Stomach (tissue), 4 donors: Measurements from ENCODE around the gene CLDN25.

Source experiments
- CTCF ChIP-seq, 7 experiments: fragments of 450-650 bp in 4 of 7; fragments of 200-600 bp in 3 of 7; sonication (generic) in 3 of 7; IDR thresholded peaks; one replicate each; pipeline ENCODE4 v1.5.1; 2016 to 2019; ENCODE audit warnings: antibody characterized with exemption in 7 of 7, control low read depth in 2 of 7, mild to moderate bottlenecking in 1 of 7
- POLR2A ChIP-seq, 4 donors: fragments of 450-650 bp; IDR thresholded peaks; one replicate each; pipeline ENCODE4 v1.6.1; 2016; ENCODE audit warnings: antibody characterized with exemption in 4 of 4, control low read depth in 2 of 4, mild to moderate bottlenecking in 1 of 4, moderate library complexity in 1 of 4
- POLR2AphosphoS5 ChIP-seq, 3 donors: sonication (generic); formaldehyde crosslinking; IDR thresholded peaks; one replicate each; pipeline ENCODE4 v1.6.1; 2016; ENCODE audit warnings: antibody characterized with exemption in 3 of 3

- TF ChIP-seq CTCF (IDR thresholded peaks at IDR 0.05) (peak in 1 of 7 experiments; percentile 25), POLR2AphosphoS5 (IDR thresholded peaks at IDR 0.05) (no peak), POLR2A (IDR thresholded peaks at IDR 0.05) (no peak)
Measured at GRCh38 chr11:113774174-113774503, 5.5 kb upstream of the CLDN25 start.
